GM15510 (cell line): Measurements from ENCODE around the gene CDK5RAP3.

ENCODE experiments used
- POLR2A ChIP-seq: IDR thresholded peaks from 3 replicates; pipeline ENCODE4 v1.6.1; 2011; ENCODE audit warnings: borderline replicate concordance; ENCODE audit not compliant: insufficient read length; ENCODE audit errors: extremely low read depth

The CDK5RAP3 gene

DNA sequence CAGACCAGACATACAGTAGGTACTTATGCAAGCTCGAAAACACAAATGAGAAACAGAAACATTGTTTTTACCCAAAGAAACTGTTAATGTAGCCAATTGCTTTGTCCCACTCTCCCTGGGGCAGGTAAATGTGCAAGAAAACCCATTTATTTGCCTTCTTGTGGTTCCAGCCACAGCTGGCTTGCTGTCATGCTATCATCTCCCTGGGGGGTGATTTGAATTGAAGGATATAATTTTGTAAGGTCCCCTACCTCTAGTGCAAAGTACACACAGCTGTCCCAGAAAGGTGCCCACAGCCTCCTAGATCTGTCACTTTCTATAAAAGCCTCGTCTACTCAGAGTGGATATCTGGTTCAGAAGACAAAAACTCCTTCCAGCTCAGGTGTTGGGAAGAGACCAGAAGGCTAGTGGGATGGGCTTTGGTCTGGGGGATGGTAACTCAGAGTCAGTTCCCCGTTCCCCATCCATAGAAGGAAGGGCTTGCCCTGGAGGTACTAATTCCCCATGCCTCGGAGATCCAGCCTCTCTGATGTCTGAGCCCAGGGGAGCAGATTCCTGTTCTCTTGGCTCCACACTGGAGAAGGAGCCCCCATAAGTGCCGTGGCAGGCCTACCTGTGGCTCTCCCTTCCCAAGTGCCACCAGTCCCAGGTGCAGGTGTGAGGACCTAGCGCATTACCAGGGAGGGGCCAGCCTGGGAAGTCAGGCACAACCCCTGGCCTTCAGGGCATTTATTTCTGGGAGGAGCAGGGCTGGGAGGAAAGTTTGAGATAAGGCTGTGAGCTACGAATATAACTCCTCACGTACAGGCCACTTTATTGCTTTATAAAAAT is 10.9 kb upstream of the CDK5RAP3 start:
- TF ChIP-seq POLR2A = no peak

DNA sequence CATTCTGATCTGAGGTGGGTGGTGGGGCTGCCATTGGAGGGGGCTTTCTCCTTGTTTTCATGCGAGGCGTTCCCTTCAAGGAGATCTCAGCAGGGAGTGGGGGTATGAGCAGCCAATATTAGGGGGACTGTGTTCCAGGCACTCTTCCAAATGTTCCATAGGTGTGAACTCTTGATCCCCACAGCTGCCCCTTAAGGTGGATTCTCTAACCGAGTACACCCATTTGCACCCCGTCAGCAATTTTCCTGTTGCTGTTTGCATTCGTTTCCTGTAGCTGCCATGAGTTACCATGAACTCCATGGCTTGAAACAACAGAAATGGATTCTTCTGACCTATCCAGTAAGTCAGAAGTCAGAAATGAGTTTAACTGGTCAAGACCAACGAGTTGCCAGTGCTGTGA is 9.5 kb upstream of the CDK5RAP3 start:
- no peak for TF ChIP-seq POLR2A

DNA sequence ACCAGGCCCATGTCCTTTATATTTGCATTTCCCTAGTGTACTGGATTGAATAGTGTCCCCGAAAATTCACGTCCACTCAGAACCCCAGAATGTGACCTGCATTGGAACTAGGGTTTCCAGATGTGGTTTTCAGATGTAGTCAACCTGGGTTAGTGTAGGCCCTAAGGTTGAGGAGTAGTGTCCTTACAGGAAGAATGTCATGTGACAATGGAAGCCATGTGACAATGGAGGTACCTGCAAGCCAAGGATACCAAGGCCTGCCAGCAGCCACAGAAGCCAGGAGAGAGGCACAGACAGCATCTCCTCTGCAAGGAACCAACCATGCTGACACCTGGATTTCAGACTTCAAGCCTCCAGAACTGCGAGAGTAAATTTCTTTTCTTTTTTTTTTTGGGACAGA is 8.0 kb upstream of the CDK5RAP3 start:
- TF ChIP-seq POLR2A = no peak

DNA sequence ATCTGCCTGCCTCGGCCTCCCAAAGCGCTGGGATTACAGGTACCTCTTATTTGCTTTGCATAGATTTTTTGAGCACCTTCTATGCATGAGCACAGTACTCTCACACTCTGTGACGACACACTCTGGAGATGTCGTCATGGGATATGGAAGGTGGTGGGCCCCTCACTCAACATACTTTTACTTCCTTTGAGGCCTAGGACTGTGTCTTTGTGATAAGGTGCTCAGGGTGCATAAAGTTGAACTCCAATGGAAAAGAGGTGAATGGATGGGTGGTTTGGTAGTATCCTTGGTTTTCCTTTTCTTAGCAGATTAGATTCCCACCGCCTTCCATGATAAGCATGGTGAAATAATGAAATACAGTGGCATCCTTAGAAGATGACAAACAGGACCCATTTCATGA is 6.1 kb upstream of the CDK5RAP3 start:
- TF ChIP-seq POLR2A = no peak

DNA sequence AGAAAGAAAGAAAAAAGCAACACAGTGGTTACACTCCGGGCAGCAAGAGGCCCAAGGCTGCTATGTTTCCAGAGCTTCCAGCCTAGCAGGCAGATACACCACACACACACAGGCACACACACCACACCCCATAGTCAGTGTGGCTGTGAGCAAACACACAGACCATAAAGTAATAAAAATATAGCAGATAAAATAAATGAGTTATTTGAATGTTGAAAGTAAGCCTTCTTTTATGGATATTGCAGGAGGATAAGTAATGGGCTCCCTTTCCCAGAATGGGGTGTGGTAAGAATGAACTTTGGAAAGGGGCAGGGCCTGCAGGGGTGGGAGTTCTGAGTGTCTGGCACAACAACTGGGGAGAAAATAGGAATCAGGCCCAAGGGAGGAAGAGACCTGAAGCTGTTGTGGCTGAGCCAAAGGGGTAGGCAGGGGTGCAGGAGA is 4.8 kb upstream of the CDK5RAP3 start:
- no peak for TF ChIP-seq POLR2A

DNA sequence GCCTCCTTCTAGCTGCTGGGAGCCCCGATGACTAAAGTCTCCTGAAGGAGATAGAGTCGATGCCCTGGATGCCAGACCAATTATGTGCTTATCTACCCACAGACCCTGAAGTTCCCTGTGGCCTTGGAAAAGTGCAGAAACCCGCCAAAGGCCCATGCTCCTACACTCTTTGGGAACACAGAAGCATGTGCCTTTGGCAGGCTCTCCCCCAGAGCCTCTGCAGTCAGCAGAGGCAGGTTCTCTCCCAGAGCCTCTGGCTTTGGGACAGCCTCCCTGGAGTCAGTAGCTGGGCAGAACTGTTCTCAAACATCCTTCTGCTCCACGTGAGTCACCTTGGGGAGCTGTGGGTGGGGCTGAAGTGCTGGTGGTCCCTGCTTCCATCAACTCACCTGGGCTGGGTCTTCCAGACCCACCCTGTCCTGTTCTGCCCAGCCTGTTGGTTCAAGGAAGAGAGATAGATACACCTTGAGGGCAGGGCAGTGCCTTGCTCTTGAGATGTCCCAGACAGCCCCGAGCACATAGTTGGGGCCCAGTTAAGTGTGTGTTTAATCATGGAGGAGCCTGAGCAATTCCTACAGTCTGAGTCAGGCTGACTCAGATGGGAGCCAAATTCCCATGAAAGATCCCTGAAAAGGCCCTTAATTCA is 3.2 kb upstream of the CDK5RAP3 start:
- TF ChIP-seq POLR2A = no peak

DNA sequence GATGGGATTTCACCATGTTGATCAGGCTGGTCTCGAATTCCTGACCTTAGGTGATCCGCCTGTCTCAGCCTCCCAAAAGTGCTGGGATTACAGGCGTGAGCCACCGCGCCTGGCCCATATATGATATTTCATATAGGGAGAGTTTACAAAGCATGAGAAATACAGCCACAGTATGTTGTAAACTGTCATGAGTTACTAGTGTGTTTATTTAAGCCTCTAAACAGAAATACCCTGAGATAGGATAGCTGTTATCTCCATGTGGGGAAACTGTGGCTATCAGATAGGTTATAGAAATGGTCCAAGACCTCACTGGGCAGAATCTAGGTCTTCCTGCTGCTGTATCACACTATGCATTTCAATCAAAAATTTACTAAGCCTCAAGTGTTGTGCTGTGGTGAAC is 2.1 kb upstream of the CDK5RAP3 start:
- TF ChIP-seq POLR2A = no peak

DNA sequence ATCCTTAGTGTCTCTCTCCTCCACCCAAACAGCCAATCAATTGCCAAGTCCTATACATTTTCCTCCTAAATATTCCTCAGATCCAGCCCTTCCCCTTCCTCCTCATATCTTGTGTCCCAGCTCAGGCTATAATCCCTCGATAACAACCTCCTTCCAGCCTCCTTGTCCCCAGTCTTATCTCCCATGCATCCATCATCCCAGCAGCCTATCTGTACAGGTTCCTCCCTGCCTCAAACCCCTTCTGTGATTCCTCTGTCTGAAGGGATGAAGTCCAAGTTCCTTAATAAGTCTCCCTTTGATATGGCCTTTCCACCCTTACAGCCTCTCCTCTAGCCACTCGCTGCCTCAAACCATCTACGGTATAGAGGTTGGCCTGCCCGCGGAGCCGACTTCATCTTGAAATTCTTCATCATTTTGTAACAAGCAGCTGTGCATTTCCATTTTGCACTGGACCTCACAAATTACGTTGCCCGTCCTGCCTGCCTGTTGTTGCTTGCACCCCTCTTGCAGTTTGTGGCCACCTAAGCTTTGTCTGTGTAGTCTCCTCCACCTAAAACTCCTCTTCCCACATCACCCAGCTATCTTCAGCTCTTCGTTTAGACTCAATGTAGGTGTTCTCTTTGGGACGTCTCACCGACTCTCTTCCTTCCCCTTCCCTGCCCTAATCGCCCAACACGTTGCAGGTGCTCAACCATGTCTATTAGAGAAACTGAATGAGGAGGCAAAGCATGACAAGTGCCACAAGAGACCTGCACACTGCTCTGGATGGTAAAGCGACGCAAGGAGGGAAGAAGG is 786 bp upstream of the CDK5RAP3 start:
- no peak for TF ChIP-seq POLR2A

DNA sequence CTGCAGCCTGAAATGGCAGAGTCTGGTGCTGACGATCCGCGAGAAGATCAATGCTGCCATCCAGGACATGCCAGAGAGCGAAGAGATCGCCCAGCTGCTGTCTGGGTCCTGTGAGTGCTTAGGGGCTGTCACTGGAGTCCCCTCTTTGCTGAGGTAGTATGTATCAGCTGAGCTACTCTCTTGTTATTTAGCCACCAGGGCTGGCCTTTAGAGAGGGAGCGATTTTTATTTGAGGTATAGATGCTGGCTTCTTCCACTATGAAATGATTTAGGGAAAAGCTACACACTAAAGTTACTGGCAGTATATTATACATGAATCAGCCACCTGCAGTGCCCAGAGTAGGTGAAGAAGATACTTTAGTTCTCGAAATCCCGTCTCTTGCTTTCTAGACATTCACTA is 2.6 kb downstream of the CDK5RAP3 start:
- no peak for TF ChIP-seq POLR2A

DNA sequence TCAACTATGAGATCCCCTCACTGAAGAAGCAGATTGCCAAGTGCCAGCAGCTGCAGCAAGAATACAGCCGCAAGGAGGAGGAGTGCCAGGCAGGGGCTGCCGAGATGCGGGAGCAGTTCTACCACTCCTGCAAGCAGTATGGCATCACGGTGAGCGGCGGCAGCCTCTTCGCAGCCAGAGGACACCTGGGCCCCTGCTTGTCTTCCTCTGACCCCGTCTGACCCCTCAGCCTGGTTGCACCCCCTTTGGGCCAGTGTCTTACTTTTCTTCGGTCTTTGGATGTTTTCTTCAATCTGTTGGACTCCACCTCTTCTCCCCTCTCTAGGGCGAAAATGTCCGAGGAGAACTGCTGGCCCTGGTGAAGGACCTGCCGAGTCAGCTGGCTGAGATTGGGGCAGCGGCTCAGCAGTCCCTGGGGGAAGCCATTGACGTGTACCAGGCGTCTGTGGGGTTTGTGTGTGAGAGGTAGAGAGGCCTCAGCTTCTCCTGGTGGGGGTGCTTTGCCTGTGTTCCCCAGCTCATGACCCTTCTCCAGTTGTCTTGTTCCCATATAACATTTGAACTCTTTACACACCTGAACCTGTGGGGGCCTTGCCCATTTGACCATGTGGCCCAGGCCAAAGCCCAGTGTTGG is 4.4 kb downstream of the CDK5RAP3 start:
- no peak for TF ChIP-seq POLR2A

DNA sequence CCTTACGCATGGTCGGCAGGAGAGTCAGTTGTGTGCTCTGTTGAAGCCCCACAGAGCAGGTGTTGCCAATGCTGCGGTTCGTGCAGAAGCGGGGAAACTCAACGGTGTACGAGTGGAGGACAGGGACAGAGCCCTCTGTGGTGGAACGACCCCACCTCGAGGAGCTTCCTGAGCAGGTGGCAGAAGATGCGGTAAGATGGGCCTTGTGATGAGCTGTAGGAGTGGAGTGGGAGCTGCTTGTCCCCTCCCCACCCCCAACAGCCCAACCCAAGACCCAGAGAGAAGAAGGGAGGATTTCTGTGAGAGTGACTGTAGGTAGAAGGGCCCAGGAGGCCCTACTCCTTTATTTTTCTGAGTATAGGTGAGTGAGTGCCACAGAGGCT is 4.9 kb downstream of the CDK5RAP3 start:
- no peak for TF ChIP-seq POLR2A

DNA sequence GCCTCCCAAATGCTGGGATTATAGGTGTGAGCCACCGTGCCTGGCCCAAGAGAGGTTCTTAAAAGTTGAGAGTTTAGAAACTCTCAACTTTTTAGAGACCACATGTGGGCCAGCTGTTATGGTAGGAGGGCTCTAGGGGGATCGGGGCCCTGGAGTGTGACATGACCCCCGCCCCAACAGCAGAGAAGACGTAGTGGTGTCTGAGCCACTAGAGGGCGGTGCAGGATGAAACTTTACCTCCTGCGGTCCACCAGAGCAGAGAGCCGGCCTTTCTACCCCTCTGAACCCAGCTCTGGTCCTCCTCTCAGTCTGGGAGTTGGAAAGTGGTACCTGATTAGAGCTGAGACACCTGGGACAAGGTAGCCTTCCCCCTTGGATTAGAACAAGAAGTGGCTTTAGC is 7.4 kb downstream of the CDK5RAP3 start:
- TF ChIP-seq POLR2A = no peak

DNA sequence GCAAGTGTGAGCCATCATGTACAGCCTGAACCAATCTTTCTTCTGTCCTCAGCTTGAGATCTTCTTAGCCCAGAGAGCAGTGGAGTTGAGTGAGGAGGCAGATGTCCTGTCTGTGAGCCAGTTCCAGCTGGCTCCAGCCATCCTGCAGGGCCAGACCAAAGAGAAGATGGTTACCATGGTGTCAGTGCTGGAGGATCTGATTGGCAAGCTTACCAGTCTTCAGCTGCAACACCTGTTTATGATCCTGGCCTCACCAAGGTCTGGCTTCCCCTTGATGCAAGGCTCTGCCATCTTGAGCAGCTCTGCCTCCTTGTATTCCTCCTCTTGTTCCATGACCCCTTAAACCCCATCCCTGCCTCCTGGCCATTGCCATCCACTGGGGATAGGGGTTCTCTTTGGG is 9.6 kb downstream of the CDK5RAP3 start:
- no peak for TF ChIP-seq POLR2A

DNA sequence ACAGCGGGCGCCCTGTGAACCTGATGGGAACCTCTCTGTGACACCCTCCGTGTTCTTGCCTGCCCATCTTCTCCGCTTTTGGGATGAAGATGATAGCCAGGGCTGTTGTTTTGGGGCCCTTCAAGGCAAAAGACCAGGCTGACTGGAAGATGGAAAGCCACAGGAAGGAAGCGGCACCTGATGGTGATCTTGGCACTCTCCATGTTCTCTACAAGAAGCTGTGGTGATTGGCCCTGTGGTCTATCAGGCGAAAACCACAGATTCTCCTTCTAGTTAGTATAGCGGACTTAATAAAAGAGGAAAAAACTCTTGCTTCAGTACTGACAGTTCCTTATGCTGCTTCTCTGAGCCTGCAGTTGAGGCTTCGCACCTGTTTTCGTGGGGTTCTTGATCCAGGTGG is 10.5 kb downstream of the CDK5RAP3 start:
- TF ChIP-seq POLR2A = no peak

DNA sequence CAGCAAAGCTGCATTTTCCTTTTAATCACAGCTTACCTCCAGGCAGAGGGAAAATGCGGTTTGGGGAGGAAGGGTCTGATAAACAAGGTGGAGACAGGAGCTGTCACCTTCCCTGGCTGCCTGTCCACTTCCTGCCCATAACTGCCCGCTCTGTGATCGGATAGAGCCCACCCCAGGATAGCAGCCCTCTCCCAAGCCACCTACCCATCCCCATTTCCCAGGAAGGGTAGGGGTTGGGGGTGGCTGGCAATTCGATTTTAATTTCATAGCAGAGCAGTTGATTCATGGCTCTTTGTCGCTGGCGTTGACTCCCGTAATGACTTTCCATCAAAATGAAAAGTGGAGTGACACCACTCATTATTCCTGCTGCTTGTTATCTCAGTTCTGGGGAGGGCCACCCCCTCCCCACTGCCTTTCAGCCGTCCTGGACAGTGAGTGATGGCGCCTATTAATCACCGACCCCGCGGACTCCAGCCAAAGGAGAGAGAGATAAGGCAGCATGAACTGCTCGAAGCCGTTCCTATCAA is 11.2 kb downstream of the CDK5RAP3 start:
- TF ChIP-seq POLR2A = no peak

DNA sequence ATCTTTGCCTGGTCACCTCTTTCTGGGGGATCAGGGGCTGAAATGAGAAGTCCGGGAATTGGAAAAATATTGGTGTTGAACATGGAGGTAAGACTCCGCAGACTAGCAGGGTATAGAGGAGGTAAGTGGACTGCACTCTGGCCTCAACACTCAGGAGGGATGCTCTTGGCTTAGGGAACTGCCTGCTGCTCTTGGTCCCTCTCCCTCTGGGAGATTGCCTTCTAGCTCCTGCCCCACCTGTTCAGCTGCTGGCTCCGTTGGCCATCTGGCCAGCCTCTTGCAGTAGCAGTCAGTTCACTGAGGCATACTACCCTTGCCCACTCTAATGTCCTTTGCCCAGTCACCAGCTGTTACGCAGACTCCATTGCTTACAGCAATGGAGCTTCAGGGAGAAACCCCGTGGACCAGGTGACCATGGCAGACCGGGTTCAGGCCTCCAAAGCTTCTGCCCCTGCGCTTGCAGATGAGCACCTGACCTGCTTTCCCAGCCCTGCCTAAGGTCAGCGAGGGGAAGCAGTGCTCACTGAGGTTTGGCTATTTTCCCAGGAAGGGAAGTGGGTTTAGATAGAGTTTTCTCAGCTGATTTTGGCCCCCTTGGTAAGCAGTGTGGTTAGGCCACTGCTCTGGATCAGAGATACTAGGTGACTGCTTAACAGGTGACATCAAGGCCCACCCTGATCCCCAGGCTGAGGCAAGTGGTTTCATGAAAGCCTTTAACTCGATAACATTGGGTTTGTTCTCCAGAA is 11.9 kb downstream of the CDK5RAP3 start:
- TF ChIP-seq POLR2A = no peak
